PC-3 (cell line): Measurements from ENCODE around the gene BEGAIN. TPM values are rescaled to one million over a fixed set of nuclear protein-coding genes. Genes with fewer than 3 reads are reported as not detected.

ENCODE experiments used
- ATAC-seq: fragments of 200-7000 bp; cut with Tn5 transposase; 2 replicates; pipeline ENCODE4 v1.9.1; 2020; ENCODE audit warnings: mild to moderate bottlenecking, moderate library complexity
- BruUV-seq: library from RNA; stranded (reverse); fragments of 400-500 nt; replicated peaks from 2 replicates; lab custom pipeline; 2021; lab: Mats Ljungman, UMichigan
- CTCF ChIA-PET: fragments of 300-600 bp; sonication (Branson Sonifier 250); formaldehyde crosslinking; loops from one replicate; lab custom pipeline; 2022; ENCODE audit warnings: antibody characterized with exemption; lab: Charles Lee
- POLR2A ChIA-PET: fragments of 300-600 bp; sonication (Branson Sonifier 250); formaldehyde crosslinking; loops from one replicate; lab custom pipeline; 2022; ENCODE audit warnings: antibody characterized with exemption; ENCODE audit not compliant: unreplicated experiment; lab: Charles Lee
- DNase-seq: peaks from one replicate; pipeline ENCODE4 v3.0.0-alpha.2; 2015
- H2AFZ ChIP-seq: fragments of 300-600 bp; sonication (generic); 2 replicates; pipeline ENCODE4 v1.6.0; 2016; ENCODE audit warnings: antibody characterized with exemption, low read length
- H3F3A ChIP-seq: fragments of 300-600 bp; sonication (generic); one replicate; pipeline ENCODE4 v1.6.0; 2017; ENCODE audit warnings: antibody characterized with exemption, low read length, control low read depth, mild to moderate bottlenecking; ENCODE audit not compliant: unreplicated experiment
- H3K27ac ChIP-seq: fragments of 300-600 bp; sonication (generic); 2 replicates; pipeline ENCODE4 v1.5.1; 2016; ENCODE audit warnings: mild to moderate bottlenecking, low read length
- H3K27me3 ChIP-seq: fragments of 300-600 bp; sonication (generic); 2 replicates; pipeline ENCODE4 v1.6.1; 2016; ENCODE audit warnings: low read length, mixed read lengths
- H3K36me3 ChIP-seq: fragments of 300-600 bp; sonication (generic); 2 replicates; pipeline ENCODE4 v1.6.1; 2016; ENCODE audit warnings: low read depth, mixed run types, low read length, mixed read lengths
- H3K4me1 ChIP-seq: fragments of 300-600 bp; sonication (generic); 2 replicates; pipeline ENCODE4 v1.5.1; 2016; ENCODE audit warnings: low read length; ENCODE audit not compliant: insufficient read depth
- H3K4me2 ChIP-seq: fragments of 300-600 bp; sonication (generic); 2 replicates; pipeline ENCODE4 v1.6.0; 2016; ENCODE audit warnings: low read length
- H3K4me3 ChIP-seq: fragments of 300-600 bp; sonication (generic); 2 replicates; pipeline ENCODE4 v1.5.1; 2016; ENCODE audit warnings: mild to moderate bottlenecking, low read length, mixed read lengths
- H3K79me2 ChIP-seq: fragments of 300-600 bp; sonication (generic); 2 replicates; pipeline ENCODE4 v1.6.1; 2017; ENCODE audit warnings: low read length, mixed read lengths
- H3K9ac ChIP-seq: fragments of 300-600 bp; sonication (generic); 2 replicates; pipeline ENCODE4 v1.6.0; 2016; ENCODE audit warnings: mild to moderate bottlenecking, low read length
- H3K9me2 ChIP-seq: fragments of 300-600 bp; sonication (generic); replicated peaks from 2 replicates; pipeline ENCODE4 v1.6.1; 2016; ENCODE audit warnings: mixed run types, low read length, mixed read lengths
- H3K9me3 ChIP-seq: fragments of 300-600 bp; sonication (generic); 2 replicates; pipeline ENCODE4 v1.6.1; 2016; ENCODE audit warnings: low read length, mixed read lengths
- H4K20me1 ChIP-seq: fragments of 300-600 bp; sonication (generic); 2 replicates; pipeline ENCODE4 v1.6.1; 2016; ENCODE audit warnings: low read length, mixed read lengths
- CTCF ChIP-seq: fragments of 300-600 bp; sonication (generic); conservative IDR thresholded peaks from 2 replicates; pipeline ENCODE4 v1.5.1; 2017; ENCODE audit warnings: antibody characterized with exemption, low read depth, mild to moderate bottlenecking, low read length
- EZH2 ChIP-seq: fragments of 300-600 bp; sonication (generic); IDR thresholded peaks from one replicate; pipeline ENCODE4 v1.6.1; 2017; ENCODE audit warnings: antibody characterized with exemption, mild to moderate bottlenecking, low read length; ENCODE audit not compliant: unreplicated experiment
- EZH2phosphoT487 ChIP-seq: fragments of 300-600 bp; sonication (generic); IDR thresholded peaks from 2 replicates; pipeline ENCODE4 v1.6.1; 2018; ENCODE audit warnings: mild to moderate bottlenecking, antibody characterized with exemption, low read length, borderline replicate concordance
- intact Hi-C: fragments of 100-400 bp; cut with micrococcal nuclease; formaldehyde crosslinking; loops from 2 replicates; pipeline ENCODE4 v1.9.0; 2023
- total RNA-seq: library from RNA; depleted of rRNA; stranded (reverse); fragments of >200 nt; gene quantifications from 2 replicates; pipeline ENCODE4 v1.2.3, GENCODE V29; 2014

Gene BEGAIN
- total RNA-seq, 1 experiment from 2014 or later = 3.8 TPM

- Histone ChIP-seq H3K27ac (no peak overlapping the region), H3K36me3 (no peaks in the 10 kb centered on the region), H3K4me3 (no peak overlapping the region), H3K9me2 (no peaks in the 10 kb centered on the region), H3F3A (no peaks in the 10 kb centered on the region), H3K9ac (no peak overlapping the region), H3K4me1 (peaks cover 11% of the 10 kb centered on the region; the same call in 1 of the 2 replicates), H3K9me3 (no peaks in the 10 kb centered on the region), H2AFZ (no peak overlapping the region), H3K27me3 (no peaks in the 10 kb centered on the region), H3K4me2 (no peak overlapping the region), H4K20me1 (no peaks in the 10 kb centered on the region), H3K79me2 (no peaks in the 10 kb centered on the region)
- BruUV-seq = no TSS peak
- DNase-seq (no peak), ATAC-seq (no peak)
- ChIA-PET POLR2A (no interaction called here), CTCF (no interaction called here)
- intact Hi-C loops = no loop called here
- no peak for TF ChIP-seq CTCF
- no peak for TF ChIP-seq EZH2
- TF ChIP-seq EZH2phosphoT487 = no peak
Observed at GRCh38 chr14:100536121-100536510, 51.1 kb downstream of the BEGAIN start.

GRCh38 chr14:100535287-100536120 lies 51.7 kb downstream of the BEGAIN start:
- Histone ChIP-seq H3K27ac (no peak overlapping the region), H3K79me2 (no peaks in the 10 kb centered on the region), H3K9me3 (no peaks in the 10 kb centered on the region), H2AFZ (no peak overlapping the region), H3K4me3 (no peak overlapping the region), H3K4me1 (peaks cover 11% of the 10 kb centered on the region; the same call in 1 of the 2 replicates), H3K27me3 (no peaks in the 10 kb centered on the region), H3K9ac (no peak overlapping the region), H3K4me2 (no peak overlapping the region), H3K9me2 (no peaks in the 10 kb centered on the region), H4K20me1 (no peaks in the 10 kb centered on the region), H3F3A (no peaks in the 10 kb centered on the region), H3K36me3 (no peaks in the 10 kb centered on the region)
- TF ChIP-seq CTCF = no peak
- TF ChIP-seq EZH2 = no peak
- TF ChIP-seq EZH2phosphoT487 = no peak
- ChIA-PET CTCF (interaction anchor here (0.6 kb wide), 1 partner anchor 1165 kb away, joined by 7 read pairs; no protein-coding TSS in a partner anchor), POLR2A (no interaction called here)
- DNase-seq = no peak
- ATAC-seq = no peak
- no TSS peak for BruUV-seq
- intact Hi-C loops = no loop called here
